Upper lobe of left lung (tissue), 6 donors: ENCODE data around the gene DDAH1. TPM values are rescaled to one million over a fixed set of nuclear protein-coding genes. Genes with fewer than 3 reads are reported as not detected.

Experiments used
- ATAC-seq, 2 donors: fragments of 200-7000 bp; cut with Tn5 transposase; one replicate each; pipeline ENCODE4 v1.9.1; 2022; ENCODE audit warnings: mild to moderate bottlenecking in 2 of 2, moderate library complexity in 2 of 2; ENCODE audit not compliant: low FRiP score in 2 of 2
- DNase-seq, 2 donors: peaks; one replicate each; pipeline ENCODE4 v3.0.0-alpha.2; 2019 to 2020
- H3K27ac ChIP-seq, 4 donors: fragments of 200-600 bp; sonication (generic); one replicate each; pipeline ENCODE4 v1.5.1; 2016 to 2019
- H3K27me3 ChIP-seq, 4 donors: fragments of 200-600 bp; sonication (generic); one replicate each; pipeline ENCODE4 v1.5.1; 2017 to 2019
- H3K36me3 ChIP-seq, 4 donors: fragments of 200-600 bp; sonication (generic); one replicate each; pipeline ENCODE4 v1.5.1; 2016 to 2019
- H3K4me1 ChIP-seq, 4 donors: fragments of 200-600 bp; sonication (generic); one replicate each; pipeline ENCODE4 v1.5.1; 2018 to 2019
- H3K4me3 ChIP-seq, 4 donors: fragments of 200-600 bp; sonication (generic); one replicate each; pipeline ENCODE4 v1.5.1; 2017 to 2019; ENCODE audit warnings: mild to moderate bottlenecking in 2 of 4, moderate library complexity in 1 of 4
- H3K9me3 ChIP-seq, 4 donors: fragments of 200-600 bp; sonication (generic); one replicate each; pipeline ENCODE4 v1.5.1; 2018 to 2019
- CTCF ChIP-seq, 6 experiments: fragments of 450-650 bp in 4 of 6; fragments of 200-600 bp in 2 of 6; sonication (generic) in 2 of 6; IDR thresholded peaks; one replicate each; pipeline ENCODE4 v1.5.1; 2016 to 2019; ENCODE audit warnings: antibody characterized with exemption in 6 of 6
- EP300 ChIP-seq, 4 donors: sonication (generic); formaldehyde crosslinking; IDR thresholded peaks; one replicate each; pipeline ENCODE4 v1.5.1; 2017; ENCODE audit warnings: antibody characterized with exemption in 4 of 4, control low read depth in 2 of 4
- POLR2A ChIP-seq, 4 donors: fragments of 450-650 bp; IDR thresholded peaks; one replicate each; pipeline ENCODE4 v1.5.1; 2016 to 2017; ENCODE audit warnings: antibody characterized with exemption in 4 of 4, mild to moderate bottlenecking in 2 of 4
- POLR2AphosphoS5 ChIP-seq, 2 donors: sonication (generic); formaldehyde crosslinking; IDR thresholded peaks; one replicate each; pipeline ENCODE4 v1.5.1; 2017; ENCODE audit warnings: antibody characterized with exemption in 2 of 2
- WGBS, 2 donors: methylation state at CpG; one replicate each; pipeline ENCODE4 v1.1.5; 2017 to 2018; 5-methylcytosine and 5-hydroxymethylcytosine counted together
- total RNA-seq, 6 donors: library from RNA; depleted of rRNA in 4 of 6; stranded (reverse); fragments of >200 nt in 4 of 6; gene quantifications; one replicate each; pipeline versions ENCODE4 v1.1.0 to v1.2.1, GENCODE V29; 2016 to 2021
- donor health status: DM: no; HTN: no; CAD: no; lungs with moderate emphysema.
- donor health status: DM: no; HTN: yes; CAD: no; lungs with severe emphysema.

DDAH1 gene
- total RNA-seq, 6 donors from 2014 or later = 24.1 to 78.8 (median 52.6) TPM

GRCh38 chr1:85398391-85399064, 66.4 kb downstream of the DDAH1 start:
- no peaks in the 10 kb centered on the region for H3K36me3 ChIP-seq
- no peaks in the 10 kb centered on the region for H3K4me1 ChIP-seq
- H3K4me3 ChIP-seq = no peak overlapping the region
- DNase-seq (no peak), ATAC-seq (no peak)
- H3K27me3 ChIP-seq = no peaks in the 10 kb centered on the region
- TF ChIP-seq CTCF (IDR thresholded peaks at IDR 0.05) (peak in 3 of 6 experiments; percentile 16 to 40 (median 39)), EP300 (IDR thresholded peaks at IDR 0.05) (no peak), POLR2A (IDR thresholded peaks at IDR 0.05) (no peak), POLR2AphosphoS5 (IDR thresholded peaks at IDR 0.05) (no peak)
- H3K27ac ChIP-seq = no peak overlapping the region
- no peaks in the 10 kb centered on the region for H3K9me3 ChIP-seq
- 95 to 97% methylated on average over 6 of the region's 6 CpGs for WGBS, 2 donors

GRCh38 chr1:85397490-85398032, 67.4 kb downstream of the DDAH1 start:
- Histone ChIP-seq H3K9me3 (no peaks in the 10 kb centered on the region), H3K4me1 (no peaks in the 10 kb centered on the region), H3K4me3 (no peak overlapping the region), H3K36me3 (no peaks in the 10 kb centered on the region), H3K27ac (no peak overlapping the region), H3K27me3 (no peaks in the 10 kb centered on the region)
- no peak for ATAC-seq
- no peak for DNase-seq
- TF ChIP-seq POLR2A (IDR thresholded peaks at IDR 0.05) (no peak), EP300 (IDR thresholded peaks at IDR 0.05) (no peak), CTCF (IDR thresholded peaks at IDR 0.05) (no peak), POLR2AphosphoS5 (IDR thresholded peaks at IDR 0.05) (no peak)
- WGBS, 2 donors = 77 to 79% methylated on average over 4 of the region's 4 CpGs

GRCh38 chr1:85396194-85396593, 68.8 kb downstream of the DDAH1 start:
- Histone ChIP-seq H3K36me3 (no peaks in the 10 kb centered on the region), H3K4me1 (no peaks in the 10 kb centered on the region), H3K4me3 (no peak overlapping the region), H3K9me3 (no peaks in the 10 kb centered on the region), H3K27ac (no peak overlapping the region), H3K27me3 (no peaks in the 10 kb centered on the region)
- no peak for TF ChIP-seq POLR2AphosphoS5 (IDR thresholded peaks at IDR 0.05)
- TF ChIP-seq CTCF (IDR thresholded peaks at IDR 0.05) = no peak
- no peak for TF ChIP-seq POLR2A (IDR thresholded peaks at IDR 0.05)
- no peak for TF ChIP-seq EP300 (IDR thresholded peaks at IDR 0.05)
- ATAC-seq = no peak
- DNase-seq = no peak
- 75 to 98% methylated on average over 2 of the region's 2 CpGs for WGBS, 2 donors

GRCh38 chr1:85394130-85394529, 70.8 kb downstream of the DDAH1 start:
- no peaks in the 10 kb centered on the region for H3K27me3 ChIP-seq
- ATAC-seq (no peak), DNase-seq (no peak)
- H3K27ac ChIP-seq = no peak overlapping the region
- WGBS, 2 donors = 88 to 97% methylated on average over 2 of the region's 2 CpGs
- no peaks in the 10 kb centered on the region for H3K4me1 ChIP-seq
- TF ChIP-seq EP300 (IDR thresholded peaks at IDR 0.05) (no peak), POLR2A (IDR thresholded peaks at IDR 0.05) (no peak), CTCF (IDR thresholded peaks at IDR 0.05) (no peak), POLR2AphosphoS5 (IDR thresholded peaks at IDR 0.05) (no peak)
- H3K9me3 ChIP-seq = no peaks in the 10 kb centered on the region
- no peaks in the 10 kb centered on the region for H3K36me3 ChIP-seq
- H3K4me3 ChIP-seq = no peak overlapping the region

GRCh38 chr1:85393490-85393889, 71.5 kb downstream of the DDAH1 start:
- Histone ChIP-seq H3K27me3 (no peaks in the 10 kb centered on the region), H3K36me3 (no peaks in the 10 kb centered on the region), H3K9me3 (no peaks in the 10 kb centered on the region), H3K4me3 (no peak overlapping the region), H3K4me1 (no peaks in the 10 kb centered on the region), H3K27ac (no peak overlapping the region)
- DNase-seq (no peak), ATAC-seq (no peak)
- TF ChIP-seq EP300 (IDR thresholded peaks at IDR 0.05) (no peak), CTCF (IDR thresholded peaks at IDR 0.05) (no peak), POLR2A (IDR thresholded peaks at IDR 0.05) (no peak), POLR2AphosphoS5 (IDR thresholded peaks at IDR 0.05) (no peak)
